Endodermal cell (in vitro differentiated cells): Measurements from ENCODE around the gene SLC37A3. TPM values are rescaled to one million over a fixed set of nuclear protein-coding genes. Genes with fewer than 3 reads are reported as not detected.

Experiments used
- DNase-seq: peaks from one replicate; pipeline ENCODE4 v3.0.0-alpha.2; 2017
- H3K27ac ChIP-seq: 2 replicates; pipeline ENCODE4 v1.5.1; 2013; ENCODE audit warnings: mild to moderate bottlenecking, low read depth, low read length, moderate library complexity
- H3K27me3 ChIP-seq: 2 replicates; pipeline ENCODE4 v1.6.1; 2013; ENCODE audit warnings: mild to moderate bottlenecking, low read length, moderate library complexity; ENCODE audit not compliant: insufficient read depth, control insufficient read depth, poor library complexity, severe bottlenecking
- H3K36me3 ChIP-seq: 2 replicates; pipeline ENCODE4 v1.7.0; 2013; ENCODE audit warnings: mild to moderate bottlenecking, low read length, moderate library complexity; ENCODE audit not compliant: control insufficient read depth, insufficient read depth
- H3K4me1 ChIP-seq: one replicate; pipeline ENCODE4 v1.7.0; 2013; ENCODE audit warnings: low read length; ENCODE audit not compliant: control insufficient read depth, insufficient read depth
- H3K4me3 ChIP-seq: 2 replicates; pipeline ENCODE4 v1.5.1; 2013; ENCODE audit warnings: mild to moderate bottlenecking, low read length, moderate library complexity
- H3K9ac ChIP-seq: 2 replicates; pipeline ENCODE4 v1.6.1; 2013; ENCODE audit warnings: mild to moderate bottlenecking, low read length, moderate library complexity; ENCODE audit not compliant: poor library complexity, severe bottlenecking; ENCODE audit errors: extremely low read depth
- H3K9me3 ChIP-seq: 2 replicates; pipeline ENCODE4 v1.6.1; 2013; ENCODE audit warnings: mild to moderate bottlenecking, low read length, moderate library complexity; ENCODE audit not compliant: control insufficient read depth
- H3K27ac Mint-ChIP-seq: 2 replicates; pipeline ENCODE4 v1.8.0; 2020; ENCODE audit warnings: mixed read lengths
- H3K27me3 Mint-ChIP-seq: 2 replicates; pipeline ENCODE4 v1.8.0; 2021; ENCODE audit warnings: mild to moderate bottlenecking, mixed read lengths; ENCODE audit not compliant: insufficient read depth
- H3K36me3 Mint-ChIP-seq: 2 replicates; pipeline ENCODE4 v1.8.0; 2020; ENCODE audit warnings: low read depth, mixed read lengths
- H3K4me1 Mint-ChIP-seq: 2 replicates; pipeline ENCODE4 v1.8.0; 2020; ENCODE audit warnings: mixed read lengths
- H3K4me3 Mint-ChIP-seq: 2 replicates; pipeline ENCODE4 v1.8.0; 2020; ENCODE audit warnings: mild to moderate bottlenecking, moderate library complexity, mixed read lengths
- H3K9me3 Mint-ChIP-seq: 2 replicates; pipeline ENCODE4 v1.8.0; 2020; ENCODE audit warnings: mild to moderate bottlenecking, mixed read lengths
- CTCF ChIP-seq: fragments of 200-600 bp; sonication (generic); conservative IDR thresholded peaks from 2 replicates; pipeline ENCODE4 v1.5.0; 2021; ENCODE audit warnings: antibody characterized with exemption, mild to moderate bottlenecking
- WGBS, 2 experiments: methylation state at CpG; one replicate each; pipeline versions ENCODE4 v1.1.5 to v1.1.7; 2013; ENCODE audit warnings: missing lambda C conversion rate in 2 of 2, mixed read lengths in 1 of 2; ENCODE audit not compliant: insufficient coverage in 1 of 2, insufficient read length in 1 of 2; 5-methylcytosine and 5-hydroxymethylcytosine counted together
- total RNA-seq, 2 donors: library from RNA; stranded (reverse); fragmentation: NEBNext Ultra II Directional in 1 of 2; extraction: Animal tissue kit (Norgen Biotek cat#: 25700) in 1 of 2; gene quantifications; 2 replicates in 1 of 2; 3 replicates in 1 of 2; pipeline ENCODE4 v1.2.1, GENCODE V29; 2021

Gene SLC37A3
- total RNA-seq, 2 donors from 2014 or later = 55.4 to 60.5 TPM

- no peak overlapping the region for H3K4me3 ChIP-seq
These were observed 491 bp upstream of the SLC37A3 start for GRCh38 chr7:140398821-140399220.

GRCh38 chr7:140393756-140394306, 4.5 kb downstream of the SLC37A3 start:
- H3K4me1 ChIP-seq = no peaks in the 10 kb centered on the region
- no peak overlapping the region for H3K27ac ChIP-seq
- no peaks in the 10 kb centered on the region for H3K27me3 ChIP-seq
- H3K4me3 ChIP-seq = no peak overlapping the region
- 95 to 96% methylated on average over 12 of the region's 12 CpGs for WGBS, 2 experiments
- H3K9me3 ChIP-seq = no peaks in the 10 kb centered on the region
- Mint-ChIP-seq H3K36me3 (no peaks in the 10 kb centered on the region), H3K27me3 (no peaks in the 10 kb centered on the region), H3K4me3 (no peak overlapping the region), H3K9me3 (no peaks in the 10 kb centered on the region), H3K27ac (no peak overlapping the region), H3K4me1 (peaks cover 4% of the 10 kb centered on the region)
- H3K36me3 ChIP-seq = no peaks in the 10 kb centered on the region
- DNase-seq = no peak
- TF ChIP-seq CTCF = no peak
- no peak overlapping the region for H3K9ac ChIP-seq

More at GRCh38 chr7:140398821-140399220, 491 bp upstream of the SLC37A3 start:
- 88 to 92% methylated on average over 10 of the region's 10 CpGs for WGBS, 2 experiments
- H3K36me3 ChIP-seq = no peaks in the 10 kb centered on the region
- H3K4me1 ChIP-seq = no peaks in the 10 kb centered on the region
- H3K27ac ChIP-seq = no peak overlapping the region
- Mint-ChIP-seq H3K27me3 (no peaks in the 10 kb centered on the region), H3K4me3 (peak overlapping the region; percentile 85), H3K36me3 (no peaks in the 10 kb centered on the region), H3K4me1 (peaks cover 7% of the 10 kb centered on the region), H3K9me3 (no peaks in the 10 kb centered on the region), H3K27ac (no peak overlapping the region)
- TF ChIP-seq CTCF = no peak
- no peak for DNase-seq
- H3K9ac ChIP-seq = no peak overlapping the region
- no peaks in the 10 kb centered on the region for H3K9me3 ChIP-seq
- no peaks in the 10 kb centered on the region for H3K27me3 ChIP-seq

- TF ChIP-seq CTCF = no peak
- H3K4me1 ChIP-seq = no peaks in the 10 kb centered on the region
- H3K27ac Mint-ChIP-seq = no peak overlapping the region
- H3K36me3 Mint-ChIP-seq = no peaks in the 10 kb centered on the region
- 83 to 100% methylated on average over 1 of the region's 1 CpG for WGBS, 2 experiments
- H3K27ac ChIP-seq = no peak overlapping the region
- H3K9ac ChIP-seq = no peak overlapping the region
- H3K4me3 Mint-ChIP-seq = no peak overlapping the region
- no peaks in the 10 kb centered on the region for H3K36me3 ChIP-seq
- H3K4me3 ChIP-seq = no peak overlapping the region
- H3K4me1 Mint-ChIP-seq = no peaks in the 10 kb centered on the region
- H3K27me3 Mint-ChIP-seq = no peaks in the 10 kb centered on the region
- H3K9me3 ChIP-seq = no peaks in the 10 kb centered on the region
- H3K9me3 Mint-ChIP-seq = no peaks in the 10 kb centered on the region
- DNase-seq = no peak
- no peaks in the 10 kb centered on the region for H3K27me3 ChIP-seq
These were observed 6.7 kb downstream of the SLC37A3 start for GRCh38 chr7:140391634-140392033.
